GM18507 (cell line): Measurements from ENCODE around the gene RSRC2.
"Not testable (repeated sequence)": the region's sequence is repeated elsewhere in the genome, so short reads cannot be mapped to it uniquely, and the experiment has no call there.

Experiments used
- DNase-seq: peaks from one replicate; pipeline ENCODE4 v3.0.0; 2011; ENCODE audit warnings: low read depth; ENCODE audit not compliant: insufficient read length; ENCODE audit errors: extremely low spot score
- FAIRE-seq: peaks from 2 replicates; lab custom pipeline; 2011; peaks lifted over from hg19 to GRCh38; lab: Jason Lieb, UNC

RSRC2 gene

GRCh38 chr12:122491991-122492390 lies 34.7 kb downstream of the RSRC2 start:
- FAIRE-seq (no peak), DNase-seq (no peak)

- no peak for FAIRE-seq
- DNase-seq = no peak
Measured at GRCh38 chr12:122489038-122489437, 37.7 kb downstream of the RSRC2 start.

GRCh38 chr12:122487807-122488206 lies 38.9 kb downstream of the RSRC2 start:
- not testable (repeated sequence) for FAIRE-seq

GRCh38 chr12:122486805-122487426 lies 39.8 kb downstream of the RSRC2 start:
- no peak for DNase-seq

More at GRCh38 chr12:122487807-122488206, 38.9 kb downstream of the RSRC2 start:
- DNase-seq = not testable (repeated sequence)

GRCh38 chr12:122486360-122486759 lies 40.4 kb downstream of the RSRC2 start:
- DNase-seq, FAIRE-seq: not testable (repeated sequence)

More at GRCh38 chr12:122486805-122487426, 39.8 kb downstream of the RSRC2 start:
- FAIRE-seq = no peak

GRCh38 chr12:122484385-122484784 lies 42.4 kb downstream of the RSRC2 start:
- not testable (repeated sequence) for DNase-seq, FAIRE-seq

GRCh38 chr12:122483969-122484368 lies 42.8 kb downstream of the RSRC2 start:
- FAIRE-seq (no peak), DNase-seq (no peak)

- DNase-seq (no peak), FAIRE-seq (no peak)
Measured at GRCh38 chr12:122481861-122482260, 44.9 kb downstream of the RSRC2 start.

- DNase-seq = no peak
- no peak for FAIRE-seq
Measured at GRCh38 chr12:122480753-122481152, 46.0 kb downstream of the RSRC2 start.

- FAIRE-seq (no peak), DNase-seq (no peak)
Measured at GRCh38 chr12:122474324-122474716, 52.4 kb downstream of the RSRC2 start.

- DNase-seq = no peak
- FAIRE-seq = peak; percentile 72
Measured at GRCh38 chr12:122473543-122474323, 53.0 kb downstream of the RSRC2 start.

GRCh38 chr12:122471324-122472226 lies 55.2 kb downstream of the RSRC2 start:
- peak; percentile 20 for DNase-seq
- peak; percentile 64 for FAIRE-seq

GRCh38 chr12:122470576-122470975 lies 56.2 kb downstream of the RSRC2 start:
- FAIRE-seq, DNase-seq: not testable (repeated sequence)

GRCh38 chr12:122469856-122470255 lies 56.9 kb downstream of the RSRC2 start:
- not testable (repeated sequence) for FAIRE-seq

GRCh38 chr12:122467983-122468382 lies 58.8 kb downstream of the RSRC2 start:
- DNase-seq = no peak
- no peak for FAIRE-seq

More at GRCh38 chr12:122469856-122470255, 56.9 kb downstream of the RSRC2 start:
- DNase-seq = not testable (repeated sequence)

GRCh38 chr12:122464317-122465042 lies 62.3 kb downstream of the RSRC2 start:
- not testable (repeated sequence) for DNase-seq, FAIRE-seq

GRCh38 chr12:122460641-122461040 lies 66.1 kb downstream of the RSRC2 start:
- DNase-seq (no peak), FAIRE-seq (no peak)

- DNase-seq (no peak), FAIRE-seq (no peak)
Measured at GRCh38 chr12:122460061-122460460, 66.7 kb downstream of the RSRC2 start.

- FAIRE-seq = no peak
- DNase-seq = no peak
Measured at GRCh38 chr12:122459211-122459610, 67.5 kb downstream of the RSRC2 start.
